K562 (cell line): ENCODE data around the gene NSMF. TPM values are rescaled to one million over a fixed set of nuclear protein-coding genes. Genes with fewer than 3 reads are reported as not detected.

Experiments
- CBX3 ChIP-seq, 2 experiments: IDR thresholded peaks; 1 replicate in 1 of 2; 2 replicates in 1 of 2; pipeline ENCODE4 v1.6.1; 2012; ENCODE audit warnings: inconsistent platforms in 2 of 2, low read length in 2 of 2, borderline replicate concordance in 1 of 2, control low read depth in 1 of 2
- CUX1 ChIP-seq: fragments of 200-800 bp; sonication (Bioruptor generic); IDR thresholded peaks from 2 replicates; pipeline ENCODE4 v1.6.1; 2016; ENCODE audit warnings: missing genetic modification characterization, missing compliant biosample characterization
- ETS1 ChIP-seq: conservative IDR thresholded peaks from 2 replicates; pipeline ENCODE4 v1.6.1; 2011; ENCODE audit warnings: low read depth, mild to moderate bottlenecking, low read length; ENCODE audit not compliant: control insufficient read depth
- EWSR1 ChIP-seq: fragments of 450-650 bp; IDR thresholded peaks from 2 replicates; pipeline ENCODE4 v1.6.1; 2018; ENCODE audit warnings: borderline replicate concordance, mild to moderate bottlenecking, low read depth, moderate library complexity; ENCODE audit not compliant: partially characterized antibody
- FOXJ3 ChIP-seq: sonication (generic); formaldehyde crosslinking; IDR thresholded peaks from 2 replicates; pipeline ENCODE4 v1.4.0; 2020; ENCODE audit warnings: mild to moderate bottlenecking, missing genetic modification reagents
- ILF3 ChIP-seq: fragments of 450-650 bp; IDR thresholded peaks from 2 replicates; pipeline ENCODE4 v1.6.1; 2018; ENCODE audit warnings: antibody characterized with exemption, mild to moderate bottlenecking, moderate library complexity, borderline replicate concordance
- KHSRP ChIP-seq: fragments of 450-650 bp; IDR thresholded peaks from 2 replicates; pipeline ENCODE4 v1.6.1; 2017
- OTX1 ChIP-seq: fragments of 450-650 bp; formaldehyde crosslinking; IDR thresholded peaks from 2 replicates; pipeline ENCODE4 v1.4.0; 2022; ENCODE audit warnings: mild to moderate bottlenecking
- SRSF1 ChIP-seq: fragments of 200-400 bp; formaldehyde crosslinking; IDR thresholded peaks from 2 replicates; pipeline ENCODE4 v1.6.1; 2017; ENCODE audit warnings: mild to moderate bottlenecking, low read depth, low read length, moderate library complexity
- ZBED1 ChIP-seq: IDR thresholded peaks from 2 replicates; pipeline ENCODE4 v1.6.1; 2014
- ZNF280B ChIP-seq: fragments of 250-450 bp; sonication (Bioruptor Pico); IDR thresholded peaks from 2 replicates; pipeline ENCODE4 v1.5.1; 2021; ENCODE audit warnings: mild to moderate bottlenecking
- ZNF324 ChIP-seq: fragments of 250-450 bp; sonication (Bioruptor Pico); IDR thresholded peaks from 2 replicates; pipeline ENCODE4 v1.4.0; 2020; ENCODE audit warnings: mild to moderate bottlenecking
- ZNF639 ChIP-seq, 2 experiments: fragments of 200-800 bp in 1 of 2; sonication (Bioruptor generic) in 1 of 2; sonication (generic) in 1 of 2; formaldehyde crosslinking in 1 of 2; IDR thresholded peaks in 1 of 2; conservative IDR thresholded peaks in 1 of 2; 2 replicates each; pipeline versions ENCODE4 v1.5.0 to v1.6.1; 2016 to 2020; ENCODE audit warnings: missing compliant biosample characterization in 1 of 2, missing genetic modification characterization in 1 of 2, missing genetic modification reagents in 1 of 2
- ZNF77 ChIP-seq: fragments of 250-450 bp; sonication (Bioruptor Pico); IDR thresholded peaks from 2 replicates; pipeline ENCODE4 v1.5.0; 2020
- polyA plus RNA-seq, 8 experiments: library from polyadenylated mRNA; depleted of rRNA in 4 of 8; stranded (reverse) in 5 of 8; unstranded in 3 of 8; fragments of >200 nt; fragmentation: Nextera tagmentation in 2 of 8; fragmentation: Illumina TruSeq in 1 of 8; extraction: Ambion mirVana in 2 of 8; extraction: Trizol in 1 of 8; gene quantifications; 2 replicates each; pipeline versions ENCODE4 v1.2.1 to v1.2.3, GENCODE V29; 2011 to 2014; ENCODE audit warnings: inconsistent platforms in 1 of 8, missing spikeins in 1 of 8
- total RNA-seq, 7 experiments: library from RNA; depleted of rRNA in 6 of 7; stranded (reverse); fragments of >200 nt in 6 of 7; fragmentation: Illumina TruSeq in 2 of 7; extraction: Trizol in 2 of 7; gene quantifications; 2 replicates each; pipeline versions ENCODE4 v1.2.1 to v1.2.3, GENCODE V29; 2011 to 2021; ENCODE audit warnings: low replicate concordance in 1 of 7

The NSMF gene
- total and polyA plus RNA-seq, 9 of the 15 experiments (the other 6 are each of a cell fraction or from before 2014, with no cell fraction given), result 0.20 to 82.7 (median 29.3) TPM

GRCh38 chr9:137482094-137482781, 23.1 kb upstream of the NSMF start (continued):
- TF ChIP-seq CUX1 (CRISPR knock-in tag) (0 out of 2 replicates have a peak, but pooled peaks have one; percentile 14), KHSRP (no peak), ILF3 (no peak), ZBED1 (no peak), CBX3 (IDR thresholded peaks at IDR 0.05; ENCODE audit: borderline replicate concordance in 1 of 2, low read length in 2 of 2) (peak in 1 of 2 experiments; percentile 82; a peak in 2 of 3 replicates), ZNF639 (CRISPR knock-in tag; conservative IDR thresholded peaks at IDR 0.05 in 1 of 2, IDR thresholded peaks at IDR 0.05 in 1 of 2) (peak in 1 of 2 experiments; percentile 70; a peak in 2 of 4 replicates), EWSR1 (no peak), ETS1 (no peak), SRSF1 (no peak), ZNF77 (no peak), FOXJ3 (no peak), ZNF280B (no peak), ZNF324 (CRISPR knock-in tag) (no peak), OTX1 (CRISPR knock-in tag) (no peak; the same call in 1 of the 2 replicates)
